HepG2 (cell line): ENCODE results near the gene CSNK2A1. TPM values are rescaled to one million over a fixed set of nuclear protein-coding genes. Genes with fewer than 3 reads are reported as not detected.
A peak's percentile ranks its signal among the peaks of the same experiment; 100 is the strongest.

ENCODE experiments used
- ARID5B ChIP-seq: IDR thresholded peaks from 2 replicates; pipeline ENCODE4 v1.4.0; 2020; ENCODE audit warnings: mild to moderate bottlenecking, missing genetic modification reagents
- MED1 ChIP-seq: sonication (generic); formaldehyde crosslinking; IDR thresholded peaks from 2 replicates; pipeline ENCODE4 v1.4.0; 2020; ENCODE audit warnings: missing genetic modification reagents
- MXD1 ChIP-seq: sonication (generic); formaldehyde crosslinking; IDR thresholded peaks from 2 replicates; pipeline ENCODE4 v1.4.0; 2020; ENCODE audit warnings: mild to moderate bottlenecking, missing genetic modification reagents
- NBN ChIP-seq: fragments of 450-650 bp; conservative IDR thresholded peaks from 2 replicates; pipeline ENCODE4 v1.6.1; 2017
- RFX3 ChIP-seq: IDR thresholded peaks from 2 replicates; pipeline ENCODE4 v1.6.1; 2016; ENCODE audit warnings: missing biosample characterization, missing genetic modification reagents
- THYN1 ChIP-seq: sonication (generic); formaldehyde crosslinking; IDR thresholded peaks from 2 replicates; pipeline ENCODE4 v1.8.1; 2023; ENCODE audit warnings: low read depth, mild to moderate bottlenecking, moderate library complexity, missing genetic modification reagents, borderline replicate concordance
- ZFP36L2 ChIP-seq: sonication (generic); formaldehyde crosslinking; IDR thresholded peaks from 2 replicates; pipeline ENCODE4 v1.4.0; 2020; ENCODE audit warnings: missing genetic modification reagents
- ZHX2 ChIP-seq, 2 experiments: sonication (generic) in 1 of 2; formaldehyde crosslinking in 1 of 2; IDR thresholded peaks; 2 replicates each; pipeline versions ENCODE4 v1.6.1 to v1.9.0; 2014 to 2022; ENCODE audit warnings: antibody characterized with exemption in 1 of 2, borderline replicate concordance in 1 of 2, inconsistent platforms in 1 of 2, low read depth in 1 of 2, missing genetic modification reagents in 1 of 2
- ZMAT3 ChIP-seq: sonication (generic); formaldehyde crosslinking; conservative IDR thresholded peaks from 2 replicates; pipeline ENCODE4 v1.7.0; 2021; ENCODE audit warnings: missing genetic modification reagents
- ZMYM3 ChIP-seq: sonication (generic); formaldehyde crosslinking; IDR thresholded peaks from 2 replicates; pipeline ENCODE4 v1.5.1; 2020; ENCODE audit warnings: mild to moderate bottlenecking, missing genetic modification reagents
- ZNF143 ChIP-seq: sonication (generic); formaldehyde crosslinking; IDR thresholded peaks from 2 replicates; pipeline ENCODE4 v1.4.0; 2020; ENCODE audit warnings: missing genetic modification reagents
- ZNF446 ChIP-seq: sonication (generic); formaldehyde crosslinking; IDR thresholded peaks from 2 replicates; pipeline ENCODE4 v1.5.0; 2020; ENCODE audit warnings: mild to moderate bottlenecking, missing genetic modification reagents
- ZNF564 ChIP-seq: sonication (generic); formaldehyde crosslinking; IDR thresholded peaks from 2 replicates; pipeline ENCODE4 v1.8.1; 2023; ENCODE audit warnings: mild to moderate bottlenecking, missing genetic modification reagents
- ZNF770 ChIP-seq: sonication (generic); formaldehyde crosslinking; IDR thresholded peaks from 2 replicates; pipeline ENCODE4 v1.5.0; 2020; ENCODE audit warnings: mild to moderate bottlenecking, missing genetic modification reagents
- polyA plus RNA-seq, 8 experiments: library from polyadenylated mRNA; depleted of rRNA in 3 of 8; stranded (reverse) in 7 of 8; unstranded in 1 of 8; fragments of >200 nt; fragmentation: Illumina TruSeq in 4 of 8; extraction: Trizol in 4 of 8; gene quantifications; 2 replicates each; pipeline versions ENCODE4 v1.2.1 to v1.2.3, GENCODE V29; 2011 to 2016; ENCODE audit warnings: low read depth in 4 of 8, missing spikeins in 1 of 8, mixed read lengths in 1 of 8; ENCODE audit not compliant: insufficient read depth in 1 of 8
- total RNA-seq, 5 experiments: library from RNA; depleted of rRNA; stranded (reverse); fragments of >200 nt; fragmentation: Illumina TruSeq; extraction: Trizol; gene quantifications; 2 replicates each; pipeline ENCODE4 v1.2.3, GENCODE V29; 2016; ENCODE audit warnings: low read depth in 1 of 5

The CSNK2A1 gene
- total and polyA plus RNA-seq, 2 of the 13 experiments (the other 11 are each of a cell fraction or from before 2014, with no cell fraction given), result 153 to 231 TPM

GRCh38 chr20:472889-473292, 70.7 kb downstream of the CSNK2A1 start (continued):
- TF ChIP-seq MXD1 (CRISPR knock-in tag) (no peak), ZNF770 (CRISPR knock-in tag) (peak; percentile 63), ZNF446 (no peak), ZHX2 (IDR thresholded peaks at IDR 0.05; ENCODE audit: low read depth) (no peak), ZHX2 (CRISPR knock-in tag; IDR thresholded peaks at IDR 0.05; ENCODE audit: borderline replicate concordance) (no peak), ZNF143 (no peak), ZMYM3 (CRISPR knock-in tag) (peak; percentile 4), THYN1 (CRISPR knock-in tag) (no peak), RFX3 (CRISPR knock-in tag) (peak; percentile 66), ZFP36L2 (CRISPR knock-in tag) (no peak), ZMAT3 (CRISPR knock-in tag) (0 out of 2 replicates have a peak, but pooled peaks have one; percentile 24), ZNF564 (CRISPR knock-in tag) (no peak), MED1 (CRISPR knock-in tag) (0 out of 2 replicates have a peak, but pooled peaks have one; percentile 9), NBN (no peak), ARID5B (CRISPR knock-in tag) (no peak)
